A549 treated with AZD9567 at 1 μM for 4 hours (cell line): Measurements from ENCODE around the gene FLRT3. TPM values are rescaled to one million over a fixed set of nuclear protein-coding genes. Genes with fewer than 3 reads are reported as not detected.

Experiments
- total RNA-seq: library from RNA; stranded (reverse); fragments of 200-300 nt; extraction: Qiagen RNA extraction; gene quantifications from 5 replicates; pipeline ENCODE4 v1.2.3, GENCODE V29; 2022; ENCODE audit not compliant: insufficient read depth

Gene FLRT3
- 1.3 to 2.7 TPM (median 1.6 TPM) in 5 replicates for total RNA-seq

GRCh38 chr20:14337400-14338171 lies at the start of gene FLRT3:
Gene FLRT3, minus strand, starts transcription at chr20:14337612. Its CDS starts 10,106 bp downstream, at chr20:14327506.

